K562 (cell line): ENCODE measurements around the gene PIK3R5. TPM values are rescaled to one million over a fixed set of nuclear protein-coding genes. Genes with fewer than 3 reads are reported as not detected.

Experiments used
- ATAC-seq: fragments of 200-7000 bp; cut with Tn5 transposase; 3 replicates; pipeline ENCODE4 v1.9.1; 2020; ENCODE audit warnings: moderate library complexity
- BruUV-seq: library from RNA; stranded (reverse); fragments of 400-500 nt; replicated peaks from 2 replicates; lab custom pipeline; 2021; lab: Mats Ljungman, UMichigan
- CTCF ChIA-PET: fragments of 300-600 bp; formaldehyde crosslinking; extraction: SDS; loops from one replicate; lab custom pipeline; 2021; ENCODE audit warnings: low intra/inter-chr PET ratio; lab: Yijun Ruan, JAX
- POLR2A ChIA-PET: fragments of 300-600, 350-650 bp; sonication (Branson Sonifier 250); formaldehyde crosslinking; extraction: SDS; loops from one replicate; lab custom pipeline; 2021; ENCODE audit warnings: antibody characterized with exemption, inconsistent platforms; lab: Yijun Ruan, JAX
- DNase-seq, 4 experiments: peaks; one replicate each; pipeline versions ENCODE4 v3.0.0 to v3.0.0-alpha.2; 2011 to 2018; ENCODE audit warnings: low spot score in 3 of 4, mixed read lengths in 3 of 4; ENCODE audit errors: extremely low read depth in 1 of 4
- FAIRE-seq: peaks from 2 replicates; lab custom pipeline; 2011; peaks lifted over from hg19 to GRCh38; lab: Jason Lieb, UNC
- H2AFZ ChIP-seq: 2 replicates; pipeline ENCODE4 v1.6.0; 2011; ENCODE audit warnings: low read depth, low read length, control low read depth, inconsistent platforms
- H3K27ac ChIP-seq: fragments of 200-600 bp; 3 replicates; pipeline ENCODE4 v1.8.0; 2011; ENCODE audit warnings: low read depth, mild to moderate bottlenecking, control low read depth, inconsistent platforms, low read length, moderate library complexity, mixed read lengths; ENCODE audit errors: extremely low read depth
- H3K27me3 ChIP-seq, 2 experiments: fragments of 300-600 bp in 1 of 2; 2 replicates in 1 of 2; 3 replicates in 1 of 2; pipeline versions ENCODE4 v1.6.0 to v1.8.0; 2011; ENCODE audit warnings: inconsistent platforms in 2 of 2, low read length in 2 of 2, mild to moderate bottlenecking in 1 of 2, mixed read lengths in 1 of 2, moderate library complexity in 1 of 2; ENCODE audit not compliant: control insufficient read depth in 2 of 2, insufficient read depth in 2 of 2
- H3K36me3 ChIP-seq: fragments of 300-600 bp; 3 replicates; pipeline ENCODE4 v1.8.0; 2011; ENCODE audit warnings: mild to moderate bottlenecking, low read length, inconsistent platforms; ENCODE audit not compliant: control insufficient read depth, insufficient read depth
- H3K4me1 ChIP-seq, 2 experiments: fragments of 200-600 bp in 1 of 2; replicated peaks in 1 of 2; 2 replicates in 1 of 2; 3 replicates in 1 of 2; pipeline versions ENCODE4 v1.5.1 to v1.8.0; 2011; ENCODE audit warnings: inconsistent platforms in 2 of 2, low read length in 2 of 2, mild to moderate bottlenecking in 1 of 2, mixed read lengths in 1 of 2, moderate library complexity in 1 of 2; ENCODE audit not compliant: control insufficient read depth in 2 of 2, insufficient read depth in 2 of 2
- H3K4me2 ChIP-seq: 2 replicates; pipeline ENCODE4 v1.6.1; 2011; ENCODE audit warnings: low read length, control low read depth, inconsistent platforms, mixed read lengths; ENCODE audit not compliant: insufficient read depth
- H3K4me3 ChIP-seq: fragments of 200-600 bp; sonication (generic), shearing (Covaris generic); 2 replicates; pipeline ENCODE4 v1.5.1; 2016; ENCODE audit warnings: control low read depth, inconsistent platforms
- H3K79me2 ChIP-seq: fragments of 200-600 bp; 3 replicates; pipeline ENCODE4 v1.8.0; 2011; ENCODE audit warnings: low read length, inconsistent platforms; ENCODE audit not compliant: control insufficient read depth, insufficient read depth
- H3K9ac ChIP-seq, 2 experiments: 2 replicates each; pipeline versions ENCODE4 v1.6.0 to v1.6.1; 2011; ENCODE audit warnings: low read depth in 2 of 2, low read length in 2 of 2, control low read depth in 1 of 2, inconsistent platforms in 1 of 2, mild to moderate bottlenecking in 1 of 2, mixed read lengths in 1 of 2; ENCODE audit not compliant: insufficient read depth in 1 of 2
- H3K9me1 ChIP-seq: one replicate; pipeline ENCODE4 v1.6.0; 2011; ENCODE audit warnings: inconsistent platforms, mild to moderate bottlenecking, low read length, moderate library complexity; ENCODE audit not compliant: control insufficient read depth, insufficient read depth
- H3K9me3 ChIP-seq: replicated peaks from 2 replicates; pipeline ENCODE4 v1.5.1; 2011; ENCODE audit warnings: low read depth, low read length, inconsistent platforms; ENCODE audit not compliant: control insufficient read depth, insufficient read depth
- H4K20me1 ChIP-seq: replicated peaks from 2 replicates; pipeline ENCODE4 v1.6.1; 2011; ENCODE audit warnings: low read length, inconsistent platforms, mixed read lengths; ENCODE audit not compliant: control insufficient read depth, insufficient read depth
- ATF1 ChIP-seq, 2 experiments: fragments of 450-650 bp in 1 of 2; IDR thresholded peaks; 2 replicates each; pipeline ENCODE4 v1.6.1; 2016; ENCODE audit warnings: missing compliant biosample characterization in 1 of 2, missing genetic modification characterization in 1 of 2
- CHCHD3 ChIP-seq: fragments of 250-450 bp; sonication (Bioruptor Pico); IDR thresholded peaks from 2 replicates; pipeline ENCODE4 v2.1.2; 2022; ENCODE audit warnings: mild to moderate bottlenecking
- HDAC3 ChIP-seq: fragments of 450-650 bp; IDR thresholded peaks from 2 replicates; pipeline ENCODE4 v1.6.1; 2018; ENCODE audit warnings: borderline replicate concordance, mild to moderate bottlenecking, moderate library complexity; ENCODE audit not compliant: partially characterized antibody
- KAT8 ChIP-seq: fragments of 450-650 bp; IDR thresholded peaks from 2 replicates; pipeline ENCODE4 v1.6.1; 2016; ENCODE audit warnings: low read depth, mild to moderate bottlenecking
- RAD21 ChIP-seq, 2 experiments: fragments of 250-450 bp in 1 of 2; fragments of 450-650 bp in 1 of 2; sonication (Bioruptor Pico) in 1 of 2; formaldehyde crosslinking in 1 of 2; IDR thresholded peaks in 1 of 2; conservative IDR thresholded peaks in 1 of 2; 2 replicates each; pipeline versions ENCODE4 v1.4.0 to v1.8.0; 2020 to 2022; ENCODE audit warnings: mild to moderate bottlenecking in 2 of 2, moderate library complexity in 1 of 2
- RFX5 ChIP-seq: IDR thresholded peaks from 2 replicates; pipeline ENCODE4 v1.6.1; 2011; ENCODE audit warnings: low read depth, mild to moderate bottlenecking, improper control_type of control experiment, low read length
- SRSF3 ChIP-seq: fragments of 200-400 bp; formaldehyde crosslinking; IDR thresholded peaks from 2 replicates; pipeline ENCODE4 v1.6.1; 2016; ENCODE audit warnings: mild to moderate bottlenecking, low read length, moderate library complexity; ENCODE audit not compliant: insufficient read depth
- TAF1 ChIP-seq: IDR thresholded peaks from 2 replicates; pipeline ENCODE4 v1.6.1; 2011; ENCODE audit warnings: mild to moderate bottlenecking, low read length, moderate library complexity; ENCODE audit not compliant: insufficient read depth, control insufficient read depth, severe bottlenecking; ENCODE audit errors: extremely low read depth
- ZNF23 ChIP-seq: fragments of 250-450 bp; sonication (Bioruptor Pico); IDR thresholded peaks from 2 replicates; pipeline ENCODE4 v1.4.0; 2020; ENCODE audit warnings: mild to moderate bottlenecking
- WGBS: fragments of 100-300 bp; shearing (Covaris generic); methylation state at CpG from one replicate; pipeline ENCODE4 v1.1.6; 2016; ENCODE audit warnings: low coverage, mixed read lengths; ENCODE audit not compliant: insufficient coverage; ENCODE audit errors: missing lambda C conversion rate; 5-methylcytosine and 5-hydroxymethylcytosine counted together
- in situ Hi-C: fragments of 300-500 bp; cut with MboI; formaldehyde crosslinking; loops from 4 replicates; pipeline ENCODE4 v1.15.0; 2018; ENCODE audit warnings: inconsistent platforms, mixed read lengths
- intact Hi-C: fragments of 100-400 bp; cut with micrococcal nuclease; formaldehyde crosslinking; loops from 2 replicates; pipeline ENCODE4 v1.14.2; 2022
- polyA plus RNA-seq, 8 experiments: library from polyadenylated mRNA; depleted of rRNA in 4 of 8; stranded (reverse) in 5 of 8; unstranded in 3 of 8; fragments of >200 nt; fragmentation: Nextera tagmentation in 2 of 8; fragmentation: Illumina TruSeq in 1 of 8; extraction: Ambion mirVana in 2 of 8; extraction: Trizol in 1 of 8; gene quantifications; 2 replicates each; pipeline versions ENCODE4 v1.2.1 to v1.2.3, GENCODE V29; 2011 to 2014; ENCODE audit warnings: inconsistent platforms in 1 of 8, missing spikeins in 1 of 8
- total RNA-seq, 7 experiments: library from RNA; depleted of rRNA in 6 of 7; stranded (reverse); fragments of >200 nt in 6 of 7; fragmentation: Illumina TruSeq in 2 of 7; extraction: Trizol in 2 of 7; gene quantifications; 2 replicates each; pipeline versions ENCODE4 v1.2.1 to v1.2.3, GENCODE V29; 2011 to 2021; ENCODE audit warnings: low replicate concordance in 1 of 7
- TF ChIP-seq, protein P1 (sequence below): fragments of 200-800 bp; sonication (Bioruptor generic); IDR thresholded peaks from 2 replicates; pipeline ENCODE4 v1.6.1; 2017; ENCODE audit warnings: missing genetic modification characterization, missing compliant biosample characterization
- TF ChIP-seq, protein P2 (sequence below): sonication (generic); formaldehyde crosslinking; IDR thresholded peaks from 2 replicates; pipeline ENCODE4 v1.8.0; 2023; ENCODE audit warnings: mild to moderate bottlenecking, missing genetic modification reagents
- TF ChIP-seq, protein P3 (sequence below): fragments of 450-650 bp; IDR thresholded peaks from 2 replicates; pipeline ENCODE4 v1.6.1; 2018; ENCODE audit not compliant: partially characterized antibody

The PIK3R5 gene
- total and polyA plus RNA-seq, 9 of the 15 experiments (the other 6 are each of a cell fraction or from before 2014, with no cell fraction given) = 0.01 to 0.38 TPM; not detected in 7

DNA sequence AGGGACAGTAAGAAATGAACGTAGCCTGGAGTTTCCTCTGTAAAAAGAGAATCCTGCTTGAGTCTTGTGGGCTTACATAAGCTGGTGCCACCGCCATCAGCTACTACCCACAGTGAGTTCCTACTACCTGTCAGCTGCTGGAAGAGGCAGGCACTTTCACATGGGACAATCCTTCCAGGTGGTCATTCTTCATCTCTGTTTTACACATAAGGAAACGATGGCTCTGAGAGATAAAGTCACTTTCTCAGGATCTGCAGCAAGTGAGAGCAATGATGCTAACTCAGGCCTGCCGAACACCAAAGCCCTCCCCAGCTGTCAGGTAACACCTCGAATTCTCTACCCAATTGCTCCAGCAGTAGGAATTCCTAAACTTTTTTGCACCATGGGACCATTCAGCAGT lies 26.6 kb downstream of the PIK3R5 start:
- H3K27me3 ChIP-seq = peaks cover 0 to 10% of the 10 kb centered on the region in 2 experiments; a peak in 1 of 5 replicates
- CTCF ChIA-PET = no interaction called here
- H3K4me3 ChIP-seq = no peak overlapping the region
- no peaks in the 10 kb centered on the region for H4K20me1 ChIP-seq
- no peak overlapping the region for H2AFZ ChIP-seq
- no peak overlapping the region for H3K27ac ChIP-seq
- no peaks in the 10 kb centered on the region for H3K4me1 ChIP-seq
- WGBS = 0% methylated on average over 5 of the region's 5 CpGs
- H3K9me1 ChIP-seq = no peaks in the 10 kb centered on the region
- no peaks in the 10 kb centered on the region for H3K79me2 ChIP-seq
- ATAC-seq (no peak), FAIRE-seq (no peak), DNase-seq (no peak)
- intact Hi-C loops (no loop called here), in situ Hi-C loops (no loop called here)
- POLR2A ChIA-PET = no interaction called here
- BruUV-seq = no TSS peak
- no peak overlapping the region for H3K4me2 ChIP-seq
- no peaks in the 10 kb centered on the region for H3K36me3 ChIP-seq
- H3K9ac ChIP-seq = no peak overlapping the region
- H3K9me3 ChIP-seq = no peaks in the 10 kb centered on the region
- no peak for TF ChIP-seq RAD21 (CRISPR knock-in tag; conservative IDR thresholded peaks at IDR 0.05 in 1 of 2, IDR thresholded peaks at IDR 0.05 in 1 of 2)
- TF ChIP-seq, protein P1, sequence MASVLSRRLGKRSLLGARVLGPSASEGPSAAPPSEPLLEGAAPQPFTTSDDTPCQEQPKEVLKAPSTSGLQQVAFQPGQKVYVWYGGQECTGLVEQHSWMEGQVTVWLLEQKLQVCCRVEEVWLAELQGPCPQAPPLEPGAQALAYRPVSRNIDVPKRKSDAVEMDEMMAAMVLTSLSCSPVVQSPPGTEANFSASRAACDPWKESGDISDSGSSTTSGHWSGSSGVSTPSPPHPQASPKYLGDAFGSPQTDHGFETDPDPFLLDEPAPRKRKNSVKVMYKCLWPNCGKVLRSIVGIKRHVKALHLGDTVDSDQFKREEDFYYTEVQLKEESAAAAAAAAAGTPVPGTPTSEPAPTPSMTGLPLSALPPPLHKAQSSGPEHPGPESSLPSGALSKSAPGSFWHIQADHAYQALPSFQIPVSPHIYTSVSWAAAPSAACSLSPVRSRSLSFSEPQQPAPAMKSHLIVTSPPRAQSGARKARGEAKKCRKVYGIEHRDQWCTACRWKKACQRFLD (CRISPR knock-in tag) = no peak
- TF ChIP-seq, protein P2, sequence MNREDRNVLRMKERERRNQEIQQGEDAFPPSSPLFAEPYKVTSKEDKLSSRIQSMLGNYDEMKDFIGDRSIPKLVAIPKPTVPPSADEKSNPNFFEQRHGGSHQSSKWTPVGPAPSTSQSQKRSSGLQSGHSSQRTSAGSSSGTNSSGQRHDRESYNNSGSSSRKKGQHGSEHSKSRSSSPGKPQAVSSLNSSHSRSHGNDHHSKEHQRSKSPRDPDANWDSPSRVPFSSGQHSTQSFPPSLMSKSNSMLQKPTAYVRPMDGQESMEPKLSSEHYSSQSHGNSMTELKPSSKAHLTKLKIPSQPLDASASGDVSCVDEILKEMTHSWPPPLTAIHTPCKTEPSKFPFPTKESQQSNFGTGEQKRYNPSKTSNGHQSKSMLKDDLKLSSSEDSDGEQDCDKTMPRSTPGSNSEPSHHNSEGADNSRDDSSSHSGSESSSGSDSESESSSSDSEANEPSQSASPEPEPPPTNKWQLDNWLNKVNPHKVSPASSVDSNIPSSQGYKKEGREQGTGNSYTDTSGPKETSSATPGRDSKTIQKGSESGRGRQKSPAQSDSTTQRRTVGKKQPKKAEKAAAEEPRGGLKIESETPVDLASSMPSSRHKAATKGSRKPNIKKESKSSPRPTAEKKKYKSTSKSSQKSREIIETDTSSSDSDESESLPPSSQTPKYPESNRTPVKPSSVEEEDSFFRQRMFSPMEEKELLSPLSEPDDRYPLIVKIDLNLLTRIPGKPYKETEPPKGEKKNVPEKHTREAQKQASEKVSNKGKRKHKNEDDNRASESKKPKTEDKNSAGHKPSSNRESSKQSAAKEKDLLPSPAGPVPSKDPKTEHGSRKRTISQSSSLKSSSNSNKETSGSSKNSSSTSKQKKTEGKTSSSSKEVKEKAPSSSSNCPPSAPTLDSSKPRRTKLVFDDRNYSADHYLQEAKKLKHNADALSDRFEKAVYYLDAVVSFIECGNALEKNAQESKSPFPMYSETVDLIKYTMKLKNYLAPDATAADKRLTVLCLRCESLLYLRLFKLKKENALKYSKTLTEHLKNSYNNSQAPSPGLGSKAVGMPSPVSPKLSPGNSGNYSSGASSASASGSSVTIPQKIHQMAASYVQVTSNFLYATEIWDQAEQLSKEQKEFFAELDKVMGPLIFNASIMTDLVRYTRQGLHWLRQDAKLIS (CRISPR knock-in tag) = no peak
- no peak for TF ChIP-seq SRSF3
- no peak for TF ChIP-seq ATF1 (CRISPR knock-in tag; IDR thresholded peaks at IDR 0.05)
- no peak for TF ChIP-seq ATF1 (tag; IDR thresholded peaks at IDR 0.05)
- no peak for TF ChIP-seq HDAC3
- TF ChIP-seq ZNF23 (CRISPR knock-in tag) = no peak
- no peak for TF ChIP-seq CHCHD3 (CRISPR knock-in tag)
- no peak for TF ChIP-seq TAF1
- no peak for TF ChIP-seq KAT8
- TF ChIP-seq RFX5 = no peak
- TF ChIP-seq, protein P3, sequence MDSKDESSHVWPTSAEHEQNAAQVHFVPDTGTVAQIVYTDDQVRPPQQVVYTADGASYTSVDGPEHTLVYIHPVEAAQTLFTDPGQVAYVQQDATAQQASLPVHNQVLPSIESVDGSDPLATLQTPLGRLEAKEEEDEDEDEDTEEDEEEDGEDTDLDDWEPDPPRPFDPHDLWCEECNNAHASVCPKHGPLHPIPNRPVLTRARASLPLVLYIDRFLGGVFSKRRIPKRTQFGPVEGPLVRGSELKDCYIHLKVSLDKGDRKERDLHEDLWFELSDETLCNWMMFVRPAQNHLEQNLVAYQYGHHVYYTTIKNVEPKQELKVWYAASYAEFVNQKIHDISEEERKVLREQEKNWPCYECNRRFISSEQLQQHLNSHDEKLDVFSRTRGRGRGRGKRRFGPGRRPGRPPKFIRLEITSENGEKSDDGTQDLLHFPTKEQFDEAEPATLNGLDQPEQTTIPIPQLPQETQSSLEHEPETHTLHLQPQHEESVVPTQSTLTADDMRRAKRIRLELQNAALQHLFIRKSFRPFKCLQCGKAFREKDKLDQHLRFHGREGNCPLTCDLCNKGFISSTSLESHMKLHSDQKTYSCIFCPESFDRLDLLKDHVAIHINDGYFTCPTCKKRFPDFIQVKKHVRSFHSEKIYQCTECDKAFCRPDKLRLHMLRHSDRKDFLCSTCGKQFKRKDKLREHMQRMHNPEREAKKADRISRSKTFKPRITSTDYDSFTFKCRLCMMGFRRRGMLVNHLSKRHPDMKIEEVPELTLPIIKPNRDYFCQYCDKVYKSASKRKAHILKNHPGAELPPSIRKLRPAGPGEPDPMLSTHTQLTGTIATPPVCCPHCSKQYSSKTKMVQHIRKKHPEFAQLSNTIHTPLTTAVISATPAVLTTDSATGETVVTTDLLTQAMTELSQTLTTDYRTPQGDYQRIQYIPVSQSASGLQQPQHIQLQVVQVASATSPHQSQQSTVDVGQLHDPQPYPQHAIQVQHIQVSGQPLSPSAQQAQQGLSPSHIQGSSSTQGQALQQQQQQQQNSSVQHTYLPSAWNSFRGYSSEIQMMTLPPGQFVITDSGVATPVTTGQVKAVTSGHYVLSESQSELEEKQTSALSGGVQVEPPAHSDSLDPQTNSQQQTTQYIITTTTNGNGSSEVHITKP = no peak
